ENCODE measurements around the gene JAM3. TPM values are rescaled to one million over a fixed set of nuclear protein-coding genes. Genes with fewer than 3 reads are reported as not detected.

Gene JAM3
- total RNA-seq, 2 donors from 2014 or later = 35.8 to 41.8 TPM

DNA sequence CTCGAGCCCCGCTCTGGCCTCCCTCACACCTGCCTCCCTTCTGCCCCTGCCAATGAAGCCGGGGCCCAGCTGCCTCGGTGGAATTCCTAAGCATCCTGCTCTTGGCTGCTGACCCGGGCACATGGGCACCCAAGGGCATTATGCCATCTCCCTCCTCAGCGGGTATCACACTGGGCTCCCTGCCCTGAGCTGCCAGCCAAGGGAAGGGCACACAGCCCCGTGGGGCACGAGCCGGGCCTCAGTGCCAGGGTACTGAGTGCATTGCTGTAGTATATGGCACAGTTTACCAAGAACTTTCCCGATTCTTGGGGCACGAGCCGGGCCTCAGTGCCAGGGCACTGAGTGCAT, 43.8 kb upstream of the JAM3 start:
- no peak overlapping the region for H3K4me3 ChIP-seq (ENCODE audit: low read length)
- Mint-ChIP-seq H3K27ac (no peak overlapping the region), H3K4me1 (peaks cover 22% of the 10 kb centered on the region), H3K27me3 (ENCODE audit: insufficient read depth) (peaks cover 30% of the 10 kb centered on the region), H3K9me3 (no peaks in the 10 kb centered on the region), H3K36me3 (ENCODE audit: low read depth) (no peaks in the 10 kb centered on the region), H3K4me3 (no peak overlapping the region)
- DNase-seq = no peak
- peaks cover 5% of the 10 kb centered on the region for H3K4me1 ChIP-seq (ENCODE audit: control insufficient read depth, insufficient read depth, low read length)
- H3K27ac ChIP-seq (ENCODE audit: low read depth, low read length) = no peak overlapping the region
- no peaks in the 10 kb centered on the region for H3K36me3 ChIP-seq (ENCODE audit: control insufficient read depth, insufficient read depth, low read length)
- 93 to 94% methylated on average over 6 to 12 of the region's 12 CpGs for WGBS, 2 experiments (ENCODE audit: insufficient coverage in 1 of 2, insufficient read length in 1 of 2)
- TF ChIP-seq, protein P1, sequence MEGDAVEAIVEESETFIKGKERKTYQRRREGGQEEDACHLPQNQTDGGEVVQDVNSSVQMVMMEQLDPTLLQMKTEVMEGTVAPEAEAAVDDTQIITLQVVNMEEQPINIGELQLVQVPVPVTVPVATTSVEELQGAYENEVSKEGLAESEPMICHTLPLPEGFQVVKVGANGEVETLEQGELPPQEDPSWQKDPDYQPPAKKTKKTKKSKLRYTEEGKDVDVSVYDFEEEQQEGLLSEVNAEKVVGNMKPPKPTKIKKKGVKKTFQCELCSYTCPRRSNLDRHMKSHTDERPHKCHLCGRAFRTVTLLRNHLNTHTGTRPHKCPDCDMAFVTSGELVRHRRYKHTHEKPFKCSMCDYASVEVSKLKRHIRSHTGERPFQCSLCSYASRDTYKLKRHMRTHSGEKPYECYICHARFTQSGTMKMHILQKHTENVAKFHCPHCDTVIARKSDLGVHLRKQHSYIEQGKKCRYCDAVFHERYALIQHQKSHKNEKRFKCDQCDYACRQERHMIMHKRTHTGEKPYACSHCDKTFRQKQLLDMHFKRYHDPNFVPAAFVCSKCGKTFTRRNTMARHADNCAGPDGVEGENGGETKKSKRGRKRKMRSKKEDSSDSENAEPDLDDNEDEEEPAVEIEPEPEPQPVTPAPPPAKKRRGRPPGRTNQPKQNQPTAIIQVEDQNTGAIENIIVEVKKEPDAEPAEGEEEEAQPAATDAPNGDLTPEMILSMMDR (conservative IDR thresholded peaks at IDR 0.05) = no peak
- H3K9ac ChIP-seq (ENCODE audit: extremely low read depth, low read length, poor library complexity, severe bottlenecking) = no peak overlapping the region
- peaks cover 11% of the 10 kb centered on the region for H3K27me3 ChIP-seq (ENCODE audit: control insufficient read depth, insufficient read depth, low read length, poor library complexity, severe bottlenecking)
- H3K9me3 ChIP-seq (ENCODE audit: control insufficient read depth, low read length) = no peaks in the 10 kb centered on the region

DNA sequence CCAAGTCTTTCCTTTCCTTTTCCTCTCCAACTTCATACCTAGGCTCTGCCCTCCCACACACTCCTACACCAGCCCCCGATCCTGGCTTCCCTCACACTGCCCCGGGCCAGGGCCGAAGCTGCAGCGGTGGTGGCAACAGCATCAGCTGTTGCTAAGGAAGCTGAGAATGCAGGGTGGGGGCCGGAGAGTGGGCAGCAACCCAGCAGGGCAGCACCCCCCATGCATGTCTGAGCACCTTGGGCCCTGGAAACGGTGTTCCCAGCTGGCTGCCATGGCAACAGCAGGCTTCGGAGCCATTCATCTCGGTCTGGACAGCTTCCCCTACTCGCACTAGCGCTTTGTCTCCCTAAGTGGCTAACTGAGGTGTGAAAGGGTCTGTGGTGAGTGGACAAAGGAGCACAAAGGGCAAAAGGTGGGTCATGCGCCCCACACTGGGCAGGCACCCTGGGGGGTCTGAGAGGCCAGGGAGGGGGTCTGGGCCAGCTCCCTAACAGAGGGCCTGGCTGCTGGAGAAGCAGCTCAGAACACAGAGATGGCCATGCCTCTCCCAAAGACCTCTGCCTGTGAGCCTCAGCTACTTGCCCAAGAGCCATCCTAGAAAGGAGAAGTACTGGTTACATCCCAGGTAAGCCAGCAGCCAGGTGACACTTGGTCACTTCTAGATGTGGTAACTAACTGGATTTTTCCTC, 42.1 kb upstream of the JAM3 start:
- Mint-ChIP-seq H3K4me1 (peaks cover 22% of the 10 kb centered on the region), H3K36me3 (ENCODE audit: low read depth) (no peaks in the 10 kb centered on the region), H3K4me3 (no peak overlapping the region), H3K27ac (peak overlapping the region; percentile 10), H3K27me3 (ENCODE audit: insufficient read depth) (peaks cover 40% of the 10 kb centered on the region), H3K9me3 (no peaks in the 10 kb centered on the region)
- Histone ChIP-seq H3K4me3 (ENCODE audit: low read length) (no peak overlapping the region), H3K9me3 (ENCODE audit: control insufficient read depth, low read length) (no peaks in the 10 kb centered on the region), H3K27ac (ENCODE audit: low read depth, low read length) (peak overlapping the region; percentile 70), H3K36me3 (ENCODE audit: control insufficient read depth, insufficient read depth, low read length) (no peaks in the 10 kb centered on the region), H3K9ac (ENCODE audit: extremely low read depth, low read length, poor library complexity, severe bottlenecking) (no peak overlapping the region), H3K4me1 (ENCODE audit: control insufficient read depth, insufficient read depth, low read length) (peaks cover 5% of the 10 kb centered on the region), H3K27me3 (ENCODE audit: control insufficient read depth, insufficient read depth, low read length, poor library complexity, severe bottlenecking) (peaks cover 11% of the 10 kb centered on the region)
- WGBS, 2 experiments (ENCODE audit: insufficient coverage in 1 of 2, insufficient read length in 1 of 2) = 45 to 60% methylated on average over 1 to 11 of the region's 11 CpGs
- peak; percentile 95 for DNase-seq
- TF ChIP-seq, protein P1 (conservative IDR thresholded peaks at IDR 0.05) = no peak

DNA sequence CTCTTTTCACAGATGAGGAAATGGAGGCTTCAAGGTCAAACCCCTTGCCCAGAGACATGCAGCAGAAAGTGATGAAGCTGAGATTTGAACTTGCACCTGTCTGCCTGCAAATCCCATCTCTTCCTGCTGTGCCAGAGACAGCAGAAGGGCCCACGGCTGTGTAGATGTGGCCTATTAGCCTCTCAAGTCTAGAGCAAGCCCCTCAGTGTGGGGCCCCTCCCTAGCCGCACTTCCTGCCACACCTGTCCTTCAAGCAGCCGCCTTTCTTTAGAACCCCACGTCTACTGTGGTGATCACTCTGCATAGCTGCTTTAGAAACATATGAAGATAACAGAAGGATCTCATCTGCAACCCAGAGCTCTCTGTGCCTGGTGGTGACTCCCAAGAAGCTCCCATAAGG, 41.2 kb upstream of the JAM3 start:
- Histone ChIP-seq H3K9me3 (ENCODE audit: control insufficient read depth, low read length) (no peaks in the 10 kb centered on the region), H3K4me1 (ENCODE audit: control insufficient read depth, insufficient read depth, low read length) (peaks cover 5% of the 10 kb centered on the region), H3K36me3 (ENCODE audit: control insufficient read depth, insufficient read depth, low read length) (no peaks in the 10 kb centered on the region), H3K4me3 (ENCODE audit: low read length) (no peak overlapping the region), H3K9ac (ENCODE audit: extremely low read depth, low read length, poor library complexity, severe bottlenecking) (no peak overlapping the region), H3K27ac (ENCODE audit: low read depth, low read length) (no peak overlapping the region), H3K27me3 (ENCODE audit: control insufficient read depth, insufficient read depth, low read length, poor library complexity, severe bottlenecking) (peaks cover 11% of the 10 kb centered on the region)
- Mint-ChIP-seq H3K27ac (no peak overlapping the region), H3K4me3 (no peak overlapping the region), H3K36me3 (ENCODE audit: low read depth) (no peaks in the 10 kb centered on the region), H3K9me3 (no peaks in the 10 kb centered on the region), H3K27me3 (ENCODE audit: insufficient read depth) (peaks cover 46% of the 10 kb centered on the region), H3K4me1 (peaks cover 22% of the 10 kb centered on the region)
- WGBS, 2 experiments (ENCODE audit: insufficient coverage in 1 of 2, insufficient read length in 1 of 2) = 89 to 95% methylated on average over 4 of the region's 4 CpGs
- DNase-seq = no peak
- TF ChIP-seq, protein P1 (conservative IDR thresholded peaks at IDR 0.05) = no peak

All from endodermal cell (in vitro differentiated cells).